Mesendoderm (in vitro differentiated cells): ENCODE results near the gene ULBP3.

ENCODE experiments used
- DNase-seq: peaks from one replicate; pipeline ENCODE4 v3.0.0; 2013
- H2AK5ac ChIP-seq: 2 replicates; pipeline ENCODE4 v1.6.1; 2013; ENCODE audit warnings: low read length, inconsistent platforms
- H2BK120ac ChIP-seq: 2 replicates; pipeline ENCODE4 v1.6.1; 2013; ENCODE audit warnings: low read depth, mild to moderate bottlenecking, low read length, moderate library complexity, mixed read lengths
- H2BK15ac ChIP-seq: replicated peaks from 2 replicates; pipeline ENCODE4 v1.6.1; 2013; ENCODE audit warnings: low read depth, mild to moderate bottlenecking, moderate library complexity
- H2BK5ac ChIP-seq: 2 replicates; pipeline ENCODE4 v1.6.1; 2013; ENCODE audit warnings: low read length, inconsistent platforms
- H3K18ac ChIP-seq: 2 replicates; pipeline ENCODE4 v1.6.1; 2013; ENCODE audit warnings: mild to moderate bottlenecking, low read length, mixed read lengths
- H3K23ac ChIP-seq: one replicate; pipeline ENCODE4 v1.6.1; 2013; ENCODE audit warnings: low read length
- H3K27ac ChIP-seq: 2 replicates; pipeline ENCODE4 v1.5.1; 2013; ENCODE audit warnings: low read depth, mild to moderate bottlenecking, inconsistent platforms, low read length, moderate library complexity
- H3K27me3 ChIP-seq: 2 replicates; pipeline ENCODE4 v1.6.1; 2013; ENCODE audit warnings: low read length, control low read depth, mild to moderate bottlenecking, inconsistent platforms; ENCODE audit not compliant: insufficient read depth, poor library complexity
- H3K36me3 ChIP-seq: 2 replicates; pipeline ENCODE4 v1.6.1; 2013; ENCODE audit warnings: low read length, inconsistent platforms; ENCODE audit not compliant: control insufficient read depth, insufficient read depth
- H3K4ac ChIP-seq: one replicate; pipeline ENCODE4 v1.6.1; 2013; ENCODE audit warnings: low read depth, mild to moderate bottlenecking, low read length, moderate library complexity
- H3K4me1 ChIP-seq: 2 replicates; pipeline ENCODE4 v1.6.1; 2013; ENCODE audit warnings: low read depth, low read length, inconsistent platforms; ENCODE audit not compliant: control insufficient read depth
- H3K4me2 ChIP-seq: 2 replicates; pipeline ENCODE4 v1.6.1; 2013; ENCODE audit warnings: low read length
- H3K4me3 ChIP-seq: 2 replicates; pipeline ENCODE4 v1.5.1; 2013; ENCODE audit warnings: mild to moderate bottlenecking, low read length
- H3K56ac ChIP-seq: one replicate; pipeline ENCODE4 v1.6.1; 2013; ENCODE audit warnings: low read length
- H3K79me1 ChIP-seq: 2 replicates; pipeline ENCODE4 v1.6.1; 2013; ENCODE audit warnings: low read length, inconsistent platforms
- H3K79me2 ChIP-seq: 2 replicates; pipeline ENCODE4 v1.6.1; 2013; ENCODE audit warnings: mild to moderate bottlenecking, low read length; ENCODE audit not compliant: control insufficient read depth, insufficient read depth
- H3K9ac ChIP-seq: 2 replicates; pipeline ENCODE4 v1.6.1; 2013; ENCODE audit warnings: low read length, inconsistent platforms
- H4K5ac ChIP-seq: one replicate; pipeline ENCODE4 v1.6.1; 2013; ENCODE audit warnings: low read length
- H4K8ac ChIP-seq: one replicate; pipeline ENCODE4 v1.6.1; 2013; ENCODE audit warnings: low read depth, mild to moderate bottlenecking, control low read depth, low read length, moderate library complexity
- WGBS: extraction: QIAGEN DNeasy Blood & Tissue Kit; methylation state at CpG from one replicate; pipeline ENCODE4 v1.1.7; 2013; ENCODE audit warnings: low lambda C conversion rate, missing lambda C conversion rate; ENCODE audit not compliant: insufficient coverage; ENCODE audit errors: extremely low coverage; 5-methylcytosine and 5-hydroxymethylcytosine counted together

Gene ULBP3

DNA sequence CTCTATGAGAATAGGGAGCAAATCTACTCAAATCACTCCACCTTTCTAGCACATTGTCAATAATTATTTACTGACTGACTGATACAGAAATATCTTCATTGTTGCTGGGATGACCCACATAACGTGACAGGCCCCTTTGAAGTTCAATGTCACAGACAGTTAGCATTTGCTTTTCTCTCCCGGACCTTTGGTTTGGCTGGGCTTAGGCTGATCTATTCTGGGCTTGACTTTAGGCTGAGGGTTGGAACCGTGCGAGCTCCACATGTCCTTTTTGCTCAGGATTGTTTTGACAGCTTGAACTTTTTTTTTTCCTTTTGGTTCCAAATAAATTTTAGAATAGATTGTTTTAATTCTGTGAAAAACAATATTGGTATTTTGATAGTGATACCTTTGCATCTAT is 12.0 kb downstream of the ULBP3 start:
- Histone ChIP-seq H3K27ac (no peak overlapping the region), H3K18ac (no peak overlapping the region), H3K36me3 (no peaks in the 10 kb centered on the region), H3K79me2 (no peaks in the 10 kb centered on the region), H3K4me2 (no peak overlapping the region), H2AK5ac (no peak overlapping the region), H4K5ac (no peak overlapping the region), H3K27me3 (no peaks in the 10 kb centered on the region), H3K4ac (no peak overlapping the region), H2BK120ac (no peak overlapping the region), H3K9ac (no peak overlapping the region), H3K23ac (no peak overlapping the region), H3K79me1 (no peaks in the 10 kb centered on the region), H2BK15ac (no peak overlapping the region), H2BK5ac (no peak overlapping the region), H3K56ac (no peak overlapping the region), H4K8ac (no peak overlapping the region), H3K4me3 (no peak overlapping the region), H3K4me1 (no peaks in the 10 kb centered on the region)
- no CpG with 5 or more reads among the region's 4 CpGs for WGBS
- DNase-seq: no peak

- no CpG with 5 or more reads among the region's 12 CpGs for WGBS
- no peak overlapping the region for H2BK5ac ChIP-seq
- no peaks in the 10 kb centered on the region for H3K27me3 ChIP-seq
- H4K5ac ChIP-seq: no peak overlapping the region
- H3K4me3 ChIP-seq: no peak overlapping the region
- no peaks in the 10 kb centered on the region for H3K36me3 ChIP-seq
- H4K8ac ChIP-seq: no peak overlapping the region
- H3K18ac ChIP-seq: no peak overlapping the region
- H2BK120ac ChIP-seq: no peak overlapping the region
- no peak overlapping the region for H3K4me2 ChIP-seq
- no peaks in the 10 kb centered on the region for H3K79me2 ChIP-seq
- H3K4ac ChIP-seq: no peak overlapping the region
- H2AK5ac ChIP-seq: no peak overlapping the region
- H3K9ac ChIP-seq: no peak overlapping the region
- H3K23ac ChIP-seq: no peak overlapping the region
- no peak overlapping the region for H2BK15ac ChIP-seq
- H3K79me1 ChIP-seq: no peaks in the 10 kb centered on the region
- no peaks in the 10 kb centered on the region for H3K4me1 ChIP-seq
- H3K56ac ChIP-seq: no peak overlapping the region
- H3K27ac ChIP-seq: no peak overlapping the region
- DNase-seq: no peak
Measured at GRCh38 chr6:150056156-150056555, 12.8 kb downstream of the ULBP3 start.

GRCh38 chr6:150055131-150055530 is 13.8 kb downstream of the ULBP3 start:
- H3K18ac ChIP-seq: no peak overlapping the region
- no peak overlapping the region for H3K9ac ChIP-seq
- no peak overlapping the region for H3K4me3 ChIP-seq
- DNase-seq: no peak
- H3K4ac ChIP-seq: no peak overlapping the region
- H3K27me3 ChIP-seq: no peaks in the 10 kb centered on the region
- no peak overlapping the region for H4K8ac ChIP-seq
- no CpG with 5 or more reads among the region's 10 CpGs for WGBS
- H3K36me3 ChIP-seq: no peaks in the 10 kb centered on the region
- no peak overlapping the region for H4K5ac ChIP-seq
- no peak overlapping the region for H2BK120ac ChIP-seq
- H2BK15ac ChIP-seq: no peak overlapping the region
- H3K4me2 ChIP-seq: no peak overlapping the region
- H3K79me1 ChIP-seq: no peaks in the 10 kb centered on the region
- H2AK5ac ChIP-seq: no peak overlapping the region
- no peak overlapping the region for H3K56ac ChIP-seq
- no peak overlapping the region for H3K23ac ChIP-seq
- H3K27ac ChIP-seq: no peak overlapping the region
- H3K4me1 ChIP-seq: no peaks in the 10 kb centered on the region
- no peak overlapping the region for H2BK5ac ChIP-seq
- H3K79me2 ChIP-seq: no peaks in the 10 kb centered on the region

DNA sequence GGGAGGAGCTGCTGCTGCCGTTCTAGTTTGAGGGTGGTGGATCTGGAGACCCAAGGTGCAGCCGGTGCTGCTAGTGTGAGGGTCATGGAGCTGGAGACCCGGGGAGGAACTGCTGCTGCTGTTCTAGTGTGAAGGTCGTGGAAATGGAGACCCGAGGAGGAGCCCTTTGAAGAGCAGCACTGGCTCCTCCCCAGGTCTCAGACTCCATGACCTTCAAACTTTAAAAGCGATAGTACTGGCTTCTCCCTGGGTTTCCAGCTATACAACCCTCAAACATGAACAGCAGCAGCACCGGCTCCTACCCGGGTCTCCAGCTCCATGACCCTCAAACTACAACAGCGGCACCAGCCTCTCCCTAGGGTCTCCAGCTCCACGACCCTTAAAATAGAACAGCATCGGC is 15.5 kb downstream of the ULBP3 start:
- H2BK120ac ChIP-seq: no peak overlapping the region
- no peaks in the 10 kb centered on the region for H3K27me3 ChIP-seq
- H3K23ac ChIP-seq: no peak overlapping the region
- H3K4ac ChIP-seq: no peak overlapping the region
- no peak overlapping the region for H3K4me2 ChIP-seq
- no peak for DNase-seq
- no peak overlapping the region for H4K8ac ChIP-seq
- H2BK5ac ChIP-seq: no peak overlapping the region
- H3K4me3 ChIP-seq: no peak overlapping the region
- WGBS: no CpG with 5 or more reads among the region's 11 CpGs
- H3K36me3 ChIP-seq: no peaks in the 10 kb centered on the region
- no peak overlapping the region for H4K5ac ChIP-seq
- H3K4me1 ChIP-seq: no peaks in the 10 kb centered on the region
- H3K27ac ChIP-seq: no peak overlapping the region
- no peaks in the 10 kb centered on the region for H3K79me2 ChIP-seq
- no peak overlapping the region for H3K18ac ChIP-seq
- no peak overlapping the region for H2BK15ac ChIP-seq
- H3K9ac ChIP-seq: no peak overlapping the region
- no peaks in the 10 kb centered on the region for H3K79me1 ChIP-seq
- H3K56ac ChIP-seq: no peak overlapping the region
- H2AK5ac ChIP-seq: no peak overlapping the region

DNA sequence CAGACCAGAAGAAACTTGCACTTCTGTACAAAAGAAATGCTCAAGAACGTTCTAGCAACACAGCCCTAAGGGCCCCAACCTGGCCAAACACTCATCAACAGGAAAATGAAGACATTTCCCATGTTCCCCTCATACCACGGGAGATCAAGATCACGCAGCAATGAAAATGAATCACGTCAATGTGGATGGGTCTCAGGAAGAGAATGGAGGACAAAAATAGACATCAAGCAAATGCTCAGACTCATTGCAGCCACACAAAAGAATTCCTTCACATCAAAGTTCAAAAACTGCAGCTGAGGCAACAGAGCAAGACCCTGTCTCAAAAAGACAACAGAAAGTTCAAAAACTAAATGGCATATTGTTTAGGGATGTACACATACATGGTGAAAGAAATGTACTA is 18.1 kb downstream of the ULBP3 start:
- no peak overlapping the region for H3K56ac ChIP-seq
- no peak overlapping the region for H3K4me3 ChIP-seq
- H3K36me3 ChIP-seq: no peaks in the 10 kb centered on the region
- H3K79me2 ChIP-seq: no peaks in the 10 kb centered on the region
- H3K18ac ChIP-seq: no peak overlapping the region
- H3K27ac ChIP-seq: no peak overlapping the region
- no peak overlapping the region for H3K4ac ChIP-seq
- no peaks in the 10 kb centered on the region for H3K27me3 ChIP-seq
- H2AK5ac ChIP-seq: no peak overlapping the region
- no peak overlapping the region for H2BK5ac ChIP-seq
- DNase-seq: no peak
- no peak overlapping the region for H4K8ac ChIP-seq
- H2BK120ac ChIP-seq: no peak overlapping the region
- H3K23ac ChIP-seq: no peak overlapping the region
- no peaks in the 10 kb centered on the region for H3K4me1 ChIP-seq
- no CpG with 5 or more reads among the region's 4 CpGs for WGBS
- no peaks in the 10 kb centered on the region for H3K79me1 ChIP-seq
- H4K5ac ChIP-seq: no peak overlapping the region
- H3K9ac ChIP-seq: no peak overlapping the region
- no peak overlapping the region for H3K4me2 ChIP-seq
- H2BK15ac ChIP-seq: no peak overlapping the region

- no peak overlapping the region for H2BK15ac ChIP-seq
- H2BK120ac ChIP-seq: no peak overlapping the region
- H4K5ac ChIP-seq: no peak overlapping the region
- no peak overlapping the region for H3K56ac ChIP-seq
- H3K23ac ChIP-seq: no peak overlapping the region
- H3K4ac ChIP-seq: no peak overlapping the region
- no peaks in the 10 kb centered on the region for H3K79me2 ChIP-seq
- no peak overlapping the region for H3K4me2 ChIP-seq
- H2BK5ac ChIP-seq: no peak overlapping the region
- no peak overlapping the region for H3K27ac ChIP-seq
- no peaks in the 10 kb centered on the region for H3K79me1 ChIP-seq
- no peak overlapping the region for H4K8ac ChIP-seq
- H3K18ac ChIP-seq: no peak overlapping the region
- no peak for DNase-seq
- WGBS: no CpG with 5 or more reads among the region's 4 CpGs
- no peaks in the 10 kb centered on the region for H3K36me3 ChIP-seq
- no peaks in the 10 kb centered on the region for H3K4me1 ChIP-seq
- H3K9ac ChIP-seq: no peak overlapping the region
- H2AK5ac ChIP-seq: no peak overlapping the region
- no peak overlapping the region for H3K4me3 ChIP-seq
- H3K27me3 ChIP-seq: no peaks in the 10 kb centered on the region
Measured at GRCh38 chr6:150048099-150048498, 20.8 kb downstream of the ULBP3 start.
